HEK293T (cell line): ENCODE data around the gene TCF7L1.

ENCODE experiments used
- FOXK2 ChIP-seq: fragments of 450-650 bp; IDR thresholded peaks from 2 replicates; pipeline ENCODE4 v1.6.1; 2016; ENCODE audit warnings: mild to moderate bottlenecking
- FOXM1 ChIP-seq: fragments of 450-650 bp; IDR thresholded peaks from 2 replicates; pipeline ENCODE4 v1.6.1; 2017; ENCODE audit warnings: mild to moderate bottlenecking, borderline replicate concordance
- L3MBTL2 ChIP-seq: fragments of 450-650 bp; conservative IDR thresholded peaks from 2 replicates; pipeline ENCODE4 v1.6.1; 2016; ENCODE audit warnings: mild to moderate bottlenecking
- NFRKB ChIP-seq: fragments of 450-650 bp; IDR thresholded peaks from 2 replicates; pipeline ENCODE4 v1.6.1; 2016; ENCODE audit warnings: mild to moderate bottlenecking, moderate library complexity
- SUZ12 ChIP-seq: fragments of 450-650 bp; IDR thresholded peaks from 2 replicates; pipeline ENCODE4 v1.6.1; 2016; ENCODE audit warnings: mild to moderate bottlenecking
- TARDBP ChIP-seq: fragments of 450-650 bp; IDR thresholded peaks from 2 replicates; pipeline ENCODE4 v1.6.1; 2016

DNA sequence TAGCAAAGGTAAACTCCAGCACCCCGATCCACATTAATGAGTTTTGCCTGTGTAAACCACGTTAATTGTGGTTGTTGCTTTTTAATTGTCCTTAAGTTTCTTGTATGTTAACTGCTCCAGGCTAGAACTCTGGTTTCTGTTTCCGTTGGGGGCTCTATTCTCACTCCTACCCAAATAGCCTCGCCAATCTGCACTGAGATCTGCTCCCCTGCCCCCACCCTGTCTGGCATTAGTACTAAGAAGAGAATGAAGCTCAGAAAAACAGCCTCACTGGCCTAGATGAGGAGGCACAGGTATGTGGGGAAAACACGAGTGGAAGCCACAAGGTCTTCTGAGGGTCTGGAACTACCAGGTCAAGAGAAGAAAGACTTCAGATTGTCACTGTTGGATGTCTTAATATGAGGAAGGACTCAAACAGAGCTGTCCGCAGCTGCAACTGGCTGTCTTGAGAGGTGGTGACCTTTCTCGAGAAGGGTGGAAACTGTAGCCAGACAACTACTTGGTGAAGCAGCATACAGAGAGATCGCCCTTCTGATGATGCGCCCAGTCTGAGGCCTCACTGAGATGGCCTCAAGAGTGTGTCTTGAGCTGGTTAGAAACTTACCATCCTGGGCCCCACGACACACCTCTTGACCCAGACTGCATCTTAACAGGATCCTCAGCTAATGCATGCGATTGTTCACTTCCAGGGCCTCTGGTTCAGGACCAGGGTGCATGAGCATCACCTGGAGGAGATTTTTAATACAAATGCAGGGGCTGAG, 121.5 kb downstream of the TCF7L1 start:
- TF ChIP-seq SUZ12 (no peak), FOXM1 (no peak), L3MBTL2 (no peak), FOXK2 (no peak), NFRKB (no peak), TARDBP (no peak)
